MM.1S (cell line): ENCODE measurements around the gene PBX4.

Source experiments
- DNase-seq: peaks from one replicate; pipeline ENCODE4 v3.0.0-alpha.2; 2015
- H2AFZ ChIP-seq: fragments of 300-600 bp; sonication (generic); 2 replicates; pipeline ENCODE4 v1.6.0; 2016; ENCODE audit warnings: antibody characterized with exemption, low read length
- H3F3A ChIP-seq: fragments of 300-600 bp; sonication (generic); 2 replicates; pipeline ENCODE4 v1.6.1; 2016; ENCODE audit warnings: mild to moderate bottlenecking, antibody characterized with exemption, low read length, moderate library complexity, mixed read lengths; ENCODE audit not compliant: insufficient read depth
- H3K27ac ChIP-seq: fragments of 300-600 bp; sonication (generic); 2 replicates; pipeline ENCODE4 v1.5.1; 2016; ENCODE audit warnings: mild to moderate bottlenecking, low read length
- H3K27me3 ChIP-seq: fragments of 300-600 bp; sonication (generic); replicated peaks from 2 replicates; pipeline ENCODE4 v1.6.0; 2016; ENCODE audit warnings: low read length; ENCODE audit not compliant: insufficient read depth
- H3K36me3 ChIP-seq: fragments of 300-600 bp; sonication (generic); replicated peaks from 2 replicates; pipeline ENCODE4 v1.6.1; 2016; ENCODE audit warnings: mild to moderate bottlenecking, low read length, mixed read lengths; ENCODE audit not compliant: insufficient read depth
- H3K4me1 ChIP-seq: fragments of 300-600 bp; sonication (generic); 2 replicates; pipeline ENCODE4 v1.6.1; 2016; ENCODE audit warnings: low read length, mixed read lengths
- H3K4me2 ChIP-seq: fragments of 300-600 bp; sonication (generic); 2 replicates; pipeline ENCODE4 v1.6.0; 2016; ENCODE audit warnings: low read depth, low read length
- H3K4me3 ChIP-seq: fragments of 300-600 bp; sonication (generic); 2 replicates; pipeline ENCODE4 v1.5.1; 2016; ENCODE audit warnings: low read length, mixed read lengths
- H3K79me2 ChIP-seq: fragments of 300-600 bp; sonication (generic); 2 replicates; pipeline ENCODE4 v1.6.1; 2016; ENCODE audit warnings: mixed run types, low read length, mixed read lengths
- H3K9ac ChIP-seq: fragments of 300-600 bp; sonication (generic); 2 replicates; pipeline ENCODE4 v1.6.1; 2016; ENCODE audit warnings: low read length, mixed read lengths
- H3K9me2 ChIP-seq: fragments of 300-600 bp; sonication (generic); replicated peaks from 2 replicates; pipeline ENCODE4 v1.6.1; 2016; ENCODE audit warnings: mild to moderate bottlenecking, low read length, mixed read lengths; ENCODE audit not compliant: insufficient read depth
- H3K9me3 ChIP-seq: fragments of 300-600 bp; sonication (generic); replicated peaks from 2 replicates; pipeline ENCODE4 v1.6.1; 2016; ENCODE audit warnings: mild to moderate bottlenecking, low read length, mixed read lengths; ENCODE audit not compliant: insufficient read depth
- H4K20me1 ChIP-seq: fragments of 300-600 bp; sonication (generic); 2 replicates; pipeline ENCODE4 v1.6.1; 2016; ENCODE audit warnings: mild to moderate bottlenecking, low read length, moderate library complexity, mixed read lengths; ENCODE audit not compliant: insufficient read depth
- CTCF ChIP-seq: fragments of 300-600 bp; sonication (generic); IDR thresholded peaks from 2 replicates; pipeline ENCODE4 v1.5.1; 2016; ENCODE audit warnings: antibody characterized with exemption, low read length, mixed read lengths
- EZH2 ChIP-seq: fragments of 300-600 bp; sonication (generic); optimal IDR thresholded peaks from 2 replicates; pipeline ENCODE3; 2017; ENCODE audit warnings: low read depth, mild to moderate bottlenecking, antibody characterized with exemption, low read length, mixed read lengths
- EZH2phosphoT487 ChIP-seq: fragments of 300-600 bp; sonication (generic); IDR thresholded peaks from 2 replicates; pipeline ENCODE4 v1.6.1; 2018; ENCODE audit warnings: antibody characterized with exemption, low read length

Gene PBX4

GRCh38 chr19:19637523-19638251 lies 19.2 kb upstream of the PBX4 start:
- Histone ChIP-seq H2AFZ (no peak overlapping the region), H3K27me3 (no peaks in the 10 kb centered on the region)

GRCh38 chr19:19637186-19637522 lies 18.7 kb upstream of the PBX4 start:
- no peaks in the 10 kb centered on the region for H3F3A ChIP-seq
- TF ChIP-seq EZH2 (no peak), EZH2phosphoT487 (no peak), CTCF (no peak)
- H3K9me3 ChIP-seq = no peaks in the 10 kb centered on the region
- H3K36me3 ChIP-seq = no peaks in the 10 kb centered on the region
- H3K27ac ChIP-seq = no peak overlapping the region
- DNase-seq = no peak
- H3K9me2 ChIP-seq = no peaks in the 10 kb centered on the region
- no peak overlapping the region for H3K4me2 ChIP-seq
- no peaks in the 10 kb centered on the region for H3K79me2 ChIP-seq
- no peaks in the 10 kb centered on the region for H4K20me1 ChIP-seq
- no peak overlapping the region for H2AFZ ChIP-seq
- no peaks in the 10 kb centered on the region for H3K4me1 ChIP-seq
- H3K9ac ChIP-seq = no peak overlapping the region
- H3K4me3 ChIP-seq = no peak overlapping the region
- no peaks in the 10 kb centered on the region for H3K27me3 ChIP-seq

More at GRCh38 chr19:19637523-19638251, 19.2 kb upstream of the PBX4 start:
- TF ChIP-seq EZH2phosphoT487 (no peak), EZH2 (no peak), CTCF (no peak)
- H3F3A ChIP-seq = no peaks in the 10 kb centered on the region
- H4K20me1 ChIP-seq = no peaks in the 10 kb centered on the region
- no peaks in the 10 kb centered on the region for H3K9me2 ChIP-seq
- H3K4me2 ChIP-seq = no peak overlapping the region
- no peak for DNase-seq
- H3K4me1 ChIP-seq = 0 out of 2 replicates have a peak, but pooled peaks cover 3% of the 10 kb centered on the region
- H3K36me3 ChIP-seq = no peaks in the 10 kb centered on the region
- H3K9ac ChIP-seq = no peak overlapping the region
- no peak overlapping the region for H3K27ac ChIP-seq
- H3K79me2 ChIP-seq = no peaks in the 10 kb centered on the region
- H3K4me3 ChIP-seq = no peak overlapping the region
- no peaks in the 10 kb centered on the region for H3K9me3 ChIP-seq

- H3K36me3 ChIP-seq = no peaks in the 10 kb centered on the region
- no peaks in the 10 kb centered on the region for H3K27me3 ChIP-seq
- H3F3A ChIP-seq = no peaks in the 10 kb centered on the region
- H3K4me2 ChIP-seq = no peak overlapping the region
- H3K9me3 ChIP-seq = no peaks in the 10 kb centered on the region
- no peak overlapping the region for H3K9ac ChIP-seq
- H2AFZ ChIP-seq = no peak overlapping the region
- no peaks in the 10 kb centered on the region for H3K79me2 ChIP-seq
- TF ChIP-seq EZH2phosphoT487 (no peak), CTCF (no peak), EZH2 (no peak)
- H3K4me3 ChIP-seq = no peak overlapping the region
- H3K27ac ChIP-seq = no peak overlapping the region
- H4K20me1 ChIP-seq = no peaks in the 10 kb centered on the region
- H3K4me1 ChIP-seq = no peaks in the 10 kb centered on the region
- DNase-seq = no peak
- no peaks in the 10 kb centered on the region for H3K9me2 ChIP-seq
Measured at GRCh38 chr19:19636573-19637185, 18.2 kb upstream of the PBX4 start.
